Measurements from ENCODE around the gene ANO1. TPM values are rescaled to one million over a fixed set of nuclear protein-coding genes. Genes with fewer than 3 reads are reported as not detected.

ANO1 gene
- total RNA-seq, 1 donor from 2014 or later = not detected

- peak in 1 of 2 donors; percentile 63 for DNase-seq (ENCODE audit: low read depth in 2 of 2)
Observed at GRCh38 chr11:70111269-70112016, 33.3 kb downstream of the ANO1 start.

- no peak for DNase-seq (ENCODE audit: low read depth in 2 of 2)
Observed at GRCh38 chr11:70112017-70112434, 33.9 kb downstream of the ANO1 start.

GRCh38 chr11:70113801-70114200, 35.7 kb downstream of the ANO1 start:
- DNase-seq (ENCODE audit: low read depth in 2 of 2) = no peak

GRCh38 chr11:70115778-70116177, 37.7 kb downstream of the ANO1 start:
- DNase-seq (ENCODE audit: low read depth in 2 of 2) = no peak

- DNase-seq (ENCODE audit: low read depth in 2 of 2) = no peak
Observed at GRCh38 chr11:70116386-70117065, 38.4 kb downstream of the ANO1 start.

GRCh38 chr11:70117567-70118145, 39.5 kb downstream of the ANO1 start:
- DNase-seq (ENCODE audit: low read depth in 2 of 2) = no peak

- DNase-seq (ENCODE audit: low read depth in 2 of 2) = no peak
Observed at GRCh38 chr11:70118642-70119041, 40.5 kb downstream of the ANO1 start.

- DNase-seq (ENCODE audit: low read depth in 2 of 2) = no peak
Observed at GRCh38 chr11:70119502-70119901, 41.4 kb downstream of the ANO1 start.

GRCh38 chr11:70120674-70121073, 42.6 kb downstream of the ANO1 start:
- DNase-seq (ENCODE audit: low read depth in 2 of 2) = no peak

- no peak for DNase-seq (ENCODE audit: low read depth in 2 of 2)
Observed at GRCh38 chr11:70122490-70123198, 44.5 kb downstream of the ANO1 start.

GRCh38 chr11:70123711-70124110, 45.6 kb downstream of the ANO1 start:
- DNase-seq (ENCODE audit: low read depth in 2 of 2) = no peak

GRCh38 chr11:70124321-70125000, 46.3 kb downstream of the ANO1 start:
- DNase-seq (ENCODE audit: low read depth in 2 of 2) = no peak

- DNase-seq (ENCODE audit: low read depth in 2 of 2) = no peak
Observed at GRCh38 chr11:70126494-70126893, 48.4 kb downstream of the ANO1 start.

GRCh38 chr11:70127653-70128434, 49.7 kb downstream of the ANO1 start:
- no peak for DNase-seq (ENCODE audit: low read depth in 2 of 2)

- peak; percentile 23 to 55 for DNase-seq (ENCODE audit: low read depth in 2 of 2)
Observed at GRCh38 chr11:70128435-70128906, 50.4 kb downstream of the ANO1 start.

- peak in 1 of 2 donors; percentile 33 for DNase-seq (ENCODE audit: low read depth in 2 of 2)
Observed at GRCh38 chr11:70129051-70129592, 51.0 kb downstream of the ANO1 start.

GRCh38 chr11:70130636-70131035, 52.5 kb downstream of the ANO1 start:
- DNase-seq (ENCODE audit: low read depth in 2 of 2) = no peak

GRCh38 chr11:70131606-70132190, 53.6 kb downstream of the ANO1 start:
- DNase-seq (ENCODE audit: low read depth in 2 of 2) = no peak

- DNase-seq (ENCODE audit: low read depth in 2 of 2) = no peak
Observed at GRCh38 chr11:70132641-70133040, 54.5 kb downstream of the ANO1 start.
